ENCODE measurements around the gene C3AR1. TPM values are rescaled to one million over a fixed set of nuclear protein-coding genes. Genes with fewer than 3 reads are reported as not detected.
A peak's percentile ranks its signal among the peaks of the same experiment; 100 is the strongest.

C3AR1 gene
- total and polyA plus RNA-seq, 2 experiments from 2014 or later: 1.2 to 5.9 TPM

DNA sequence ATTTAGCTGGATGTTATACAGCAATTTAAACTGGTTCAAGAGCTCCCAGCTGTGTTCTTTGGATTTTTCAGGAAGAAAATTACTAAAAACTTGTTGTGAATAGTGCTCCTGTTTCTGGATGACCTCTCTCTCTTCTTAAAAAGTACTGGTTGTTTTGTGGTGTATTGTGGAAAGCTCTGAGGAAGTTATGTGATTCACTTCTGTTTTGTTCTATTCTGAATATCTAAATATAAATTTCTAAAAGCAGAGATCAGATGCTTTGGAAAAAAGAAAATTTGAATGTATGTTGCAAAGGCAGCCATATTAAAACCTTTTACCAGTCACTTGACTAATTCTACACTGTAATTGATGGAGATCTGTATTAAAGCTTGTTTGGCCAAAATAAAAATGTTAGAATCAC is 3.4 kb upstream of the C3AR1 start:
- no peak overlapping the region for H3K27ac ChIP-seq
- no peaks in the 10 kb centered on the region for H3K79me2 ChIP-seq
- H3K36me3 ChIP-seq (replicated peaks; ENCODE audit: insufficient read depth, low read depth): no peaks in the 10 kb centered on the region
- no peak overlapping the region for H3K4me3 ChIP-seq
- H3K4me1 ChIP-seq (ENCODE audit: insufficient read depth): no peaks in the 10 kb centered on the region
- no peaks in the 10 kb centered on the region for H3K9me3 ChIP-seq (ENCODE audit: low read depth)
- H3K27me3 ChIP-seq: no peaks in the 10 kb centered on the region
- no peak overlapping the region for H2AFZ ChIP-seq
- TF ChIP-seq EZH2 (IDR thresholded peaks at IDR 0.05; ENCODE audit: borderline replicate concordance) (no peak), CTCF (IDR thresholded peaks at IDR 0.05; ENCODE audit: poor library complexity) (no peak), EZH2phosphoT487 (IDR thresholded peaks at IDR 0.05; ENCODE audit: low read depth, severe bottlenecking, unreplicated experiment) (no peak)
- H3K9me2 ChIP-seq (replicated peaks; ENCODE audit: insufficient read depth): no peaks in the 10 kb centered on the region
- DNase-seq (ENCODE audit: low spot score): no peak
- no peaks in the 10 kb centered on the region for H4K20me1 ChIP-seq (ENCODE audit: insufficient read depth, poor library complexity, severe bottlenecking)
- H3K4me2 ChIP-seq: no peak overlapping the region

DNA sequence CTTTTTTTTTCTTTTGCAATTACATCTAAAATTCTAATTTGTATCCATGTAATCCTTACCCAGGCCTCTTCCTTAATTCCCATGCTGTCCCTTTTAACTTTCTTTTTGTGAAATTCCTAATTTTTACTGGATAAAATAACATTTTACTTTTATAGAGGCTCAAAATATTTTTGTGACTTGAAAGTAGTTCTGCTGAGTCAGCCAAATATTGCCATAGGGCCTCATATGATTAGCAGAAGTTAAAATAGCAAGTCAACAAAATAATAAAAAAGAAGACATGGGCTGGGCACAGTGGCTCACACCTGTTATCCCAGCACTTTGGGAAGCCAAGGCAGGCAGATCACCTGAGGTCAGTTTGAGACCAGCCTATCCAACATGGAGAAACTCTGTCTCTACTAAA is 2.0 kb downstream of the C3AR1 start:
- Histone ChIP-seq H3K9me2 (replicated peaks; ENCODE audit: insufficient read depth) (no peaks in the 10 kb centered on the region), H3K36me3 (replicated peaks; ENCODE audit: insufficient read depth, low read depth) (no peaks in the 10 kb centered on the region), H3K4me3 (no peak overlapping the region), H2AFZ (no peak overlapping the region), H3K27ac (no peak overlapping the region), H3K4me2 (no peak overlapping the region), H3K4me1 (ENCODE audit: insufficient read depth) (no peaks in the 10 kb centered on the region), H3K79me2 (no peaks in the 10 kb centered on the region), H3K9me3 (ENCODE audit: low read depth) (no peaks in the 10 kb centered on the region), H4K20me1 (ENCODE audit: insufficient read depth, poor library complexity, severe bottlenecking) (no peaks in the 10 kb centered on the region), H3K27me3 (no peaks in the 10 kb centered on the region)
- DNase-seq (ENCODE audit: low spot score): no peak
- TF ChIP-seq CTCF (IDR thresholded peaks at IDR 0.05; ENCODE audit: poor library complexity) (no peak), EZH2 (IDR thresholded peaks at IDR 0.05; ENCODE audit: borderline replicate concordance) (no peak), EZH2phosphoT487 (IDR thresholded peaks at IDR 0.05; ENCODE audit: low read depth, severe bottlenecking, unreplicated experiment) (no peak)

GRCh38 chr12:8058506-8058905 is 7.7 kb downstream of the C3AR1 start:
- H3K4me2 ChIP-seq: no peak overlapping the region
- no peak for DNase-seq (ENCODE audit: low spot score)
- H3K4me1 ChIP-seq (ENCODE audit: insufficient read depth): peaks cover 4% of the 10 kb centered on the region
- H3K36me3 ChIP-seq (replicated peaks; ENCODE audit: insufficient read depth, low read depth): no peaks in the 10 kb centered on the region
- TF ChIP-seq EZH2 (IDR thresholded peaks at IDR 0.05; ENCODE audit: borderline replicate concordance): no peak
- no peak for TF ChIP-seq CTCF (IDR thresholded peaks at IDR 0.05; ENCODE audit: poor library complexity)
- no peak for TF ChIP-seq EZH2phosphoT487 (IDR thresholded peaks at IDR 0.05; ENCODE audit: low read depth, severe bottlenecking, unreplicated experiment)
- no peaks in the 10 kb centered on the region for H3K9me2 ChIP-seq (replicated peaks; ENCODE audit: insufficient read depth)
- H3K27me3 ChIP-seq: no peaks in the 10 kb centered on the region
- peak overlapping the region; percentile 52 for H3K27ac ChIP-seq
- no peaks in the 10 kb centered on the region for H4K20me1 ChIP-seq (ENCODE audit: insufficient read depth, poor library complexity, severe bottlenecking)
- H3K4me3 ChIP-seq: no peak overlapping the region
- H3K9me3 ChIP-seq (ENCODE audit: low read depth): no peaks in the 10 kb centered on the region
- WGBS (ENCODE audit: low lambda C conversion rate, missing lambda C conversion rate): 73% methylated on average over 6 of the region's 6 CpGs
- no peaks in the 10 kb centered on the region for H3K79me2 ChIP-seq
- H2AFZ ChIP-seq: no peak overlapping the region

- Histone ChIP-seq H3K79me2 (no peaks in the 10 kb centered on the region), H3K9me2 (replicated peaks; ENCODE audit: insufficient read depth) (no peaks in the 10 kb centered on the region), H2AFZ (no peak overlapping the region), H3K27ac (peak overlapping the region; percentile 52), H4K20me1 (ENCODE audit: insufficient read depth, poor library complexity, severe bottlenecking) (no peaks in the 10 kb centered on the region), H3K4me1 (ENCODE audit: insufficient read depth) (peaks cover 4% of the 10 kb centered on the region), H3K4me2 (no peak overlapping the region), H3K36me3 (replicated peaks; ENCODE audit: insufficient read depth, low read depth) (no peaks in the 10 kb centered on the region), H3K4me3 (no peak overlapping the region), H3K27me3 (no peaks in the 10 kb centered on the region), H3K9me3 (ENCODE audit: low read depth) (no peaks in the 10 kb centered on the region)
- WGBS (ENCODE audit: low lambda C conversion rate, missing lambda C conversion rate): 80% methylated on average over 4 of the region's 4 CpGs
- TF ChIP-seq CTCF (IDR thresholded peaks at IDR 0.05; ENCODE audit: poor library complexity) (no peak), EZH2 (IDR thresholded peaks at IDR 0.05; ENCODE audit: borderline replicate concordance) (no peak), EZH2phosphoT487 (IDR thresholded peaks at IDR 0.05; ENCODE audit: low read depth, severe bottlenecking, unreplicated experiment) (no peak)
- peak; percentile 38 for DNase-seq (ENCODE audit: low spot score)
Observed at GRCh38 chr12:8057839-8058238, 8.3 kb downstream of the C3AR1 start.
